Mucosa of descending colon (tissue), 3 donors: ENCODE measurements around the gene SH3RF2. TPM values are rescaled to one million over a fixed set of nuclear protein-coding genes. Genes with fewer than 3 reads are reported as not detected.

Experiments used
- ATAC-seq: fragments of 200-7000 bp; cut with Tn5 transposase; one replicate; pipeline ENCODE4 v1.9.1; 2020; ENCODE audit warnings: mild to moderate bottlenecking, moderate library complexity
- DNase-seq, 3 donors: peaks; one replicate each; pipeline ENCODE4 v3.0.0-alpha.2; 2020
- H3K36me3 ChIP-seq: fragments of 200-600 bp; one replicate; pipeline ENCODE4 v1.8.0; 2021; ENCODE audit warnings: low read depth, mild to moderate bottlenecking
- H3K4me1 ChIP-seq: fragments of 200-600 bp; one replicate; pipeline ENCODE4 v1.8.0; 2021; ENCODE audit warnings: low read depth, mild to moderate bottlenecking
- H3K4me3 ChIP-seq: fragments of 200-600 bp; one replicate; pipeline ENCODE4 v1.8.0; 2021; ENCODE audit warnings: mild to moderate bottlenecking
- H3K9me3 ChIP-seq: fragments of 200-600 bp; one replicate; pipeline ENCODE4 v1.8.0; 2021; ENCODE audit warnings: mild to moderate bottlenecking
- intact Hi-C, 2 donors: fragments of 100-400 bp; cut with DNase I in 1 of 2; cut with micrococcal nuclease in 1 of 2; formaldehyde crosslinking; loops; one replicate each; pipeline versions ENCODE4 v1.11.0 to v1.11.1; 2022; cut with DNase I, micrococcal nuclease
- total RNA-seq, 3 donors: library from RNA; stranded (reverse); fragmentation: NEBNext Ultra II Directional in 2 of 3; extraction: Animal tissue kit (Norgen Biotek cat#: 25700) in 2 of 3; gene quantifications; one replicate each; pipeline versions ENCODE4 v1.2.1 to v1.2.4, GENCODE V29; 2021 to 2023
- TF ChIP-seq, protein P1 (sequence below): fragments of 200-600 bp; IDR thresholded peaks from one replicate; pipeline ENCODE4 v1.8.0; 2022; ENCODE audit warnings: antibody characterized with exemption, mild to moderate bottlenecking
- donor health status: DM: no; HTN: no; CAD: no; lungs with moderate emphysema.
- donor health status: DM: no; HTN: no; CAD: no.
- donor health status: DM: no; HTN: yes; CAD: no.

SH3RF2 gene
- total RNA-seq, 3 donors from 2014 or later: 36.8 to 99.7 (median 61.5) TPM

DNA sequence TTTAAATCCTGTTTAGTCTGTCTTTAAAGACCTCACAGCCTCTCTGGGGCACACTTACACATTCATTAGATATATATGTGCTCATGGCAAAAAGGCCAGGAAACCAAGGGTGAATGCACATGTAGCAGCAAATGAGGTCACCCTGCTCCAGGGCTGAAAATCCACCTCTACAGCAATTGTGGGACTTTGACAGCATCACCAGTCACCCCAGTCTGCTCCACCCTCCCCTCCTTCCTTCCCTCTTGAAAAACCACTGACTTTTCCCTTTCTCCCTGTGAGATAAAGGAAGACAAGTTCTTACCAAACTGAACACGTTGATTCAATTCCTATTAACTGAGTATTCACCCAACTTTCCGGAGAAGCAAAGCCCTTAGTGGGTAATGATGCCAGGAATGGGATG, 15.2 kb upstream of the SH3RF2 start:
- H3K4me3 ChIP-seq: no peak overlapping the region
- no peaks in the 10 kb centered on the region for H3K36me3 ChIP-seq
- no peak for DNase-seq
- no peaks in the 10 kb centered on the region for H3K4me1 ChIP-seq
- ATAC-seq: no peak
- intact Hi-C loops: no loop called here
- no peaks in the 10 kb centered on the region for H3K9me3 ChIP-seq
- TF ChIP-seq, protein P1, sequence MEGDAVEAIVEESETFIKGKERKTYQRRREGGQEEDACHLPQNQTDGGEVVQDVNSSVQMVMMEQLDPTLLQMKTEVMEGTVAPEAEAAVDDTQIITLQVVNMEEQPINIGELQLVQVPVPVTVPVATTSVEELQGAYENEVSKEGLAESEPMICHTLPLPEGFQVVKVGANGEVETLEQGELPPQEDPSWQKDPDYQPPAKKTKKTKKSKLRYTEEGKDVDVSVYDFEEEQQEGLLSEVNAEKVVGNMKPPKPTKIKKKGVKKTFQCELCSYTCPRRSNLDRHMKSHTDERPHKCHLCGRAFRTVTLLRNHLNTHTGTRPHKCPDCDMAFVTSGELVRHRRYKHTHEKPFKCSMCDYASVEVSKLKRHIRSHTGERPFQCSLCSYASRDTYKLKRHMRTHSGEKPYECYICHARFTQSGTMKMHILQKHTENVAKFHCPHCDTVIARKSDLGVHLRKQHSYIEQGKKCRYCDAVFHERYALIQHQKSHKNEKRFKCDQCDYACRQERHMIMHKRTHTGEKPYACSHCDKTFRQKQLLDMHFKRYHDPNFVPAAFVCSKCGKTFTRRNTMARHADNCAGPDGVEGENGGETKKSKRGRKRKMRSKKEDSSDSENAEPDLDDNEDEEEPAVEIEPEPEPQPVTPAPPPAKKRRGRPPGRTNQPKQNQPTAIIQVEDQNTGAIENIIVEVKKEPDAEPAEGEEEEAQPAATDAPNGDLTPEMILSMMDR: no peak

DNA sequence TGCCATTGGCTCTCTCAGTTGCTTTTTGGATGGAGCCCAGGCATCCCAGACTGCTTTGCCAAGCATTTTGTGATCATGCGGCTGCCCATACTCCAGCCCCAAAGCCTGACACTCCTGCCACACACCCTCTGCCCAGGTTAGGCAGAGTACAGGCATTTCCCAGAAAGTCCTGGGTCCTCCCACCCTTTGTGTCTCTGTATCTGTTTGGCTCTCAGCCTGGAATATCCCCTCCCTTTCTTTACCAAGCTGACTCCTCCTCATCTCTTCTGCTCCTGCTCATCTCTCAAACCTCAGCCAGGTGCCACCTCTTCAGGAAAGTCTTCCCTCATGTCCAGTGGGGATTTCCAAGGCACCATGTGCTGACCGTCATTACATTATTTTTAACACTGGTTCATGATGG, 14.3 kb upstream of the SH3RF2 start:
- intact Hi-C loops: no loop called here
- H3K4me3 ChIP-seq: no peak overlapping the region
- no peaks in the 10 kb centered on the region for H3K9me3 ChIP-seq
- TF ChIP-seq, protein P1: no peak
- no peak for ATAC-seq
- H3K36me3 ChIP-seq: no peaks in the 10 kb centered on the region
- H3K4me1 ChIP-seq: no peaks in the 10 kb centered on the region
- no peak for DNase-seq

DNA sequence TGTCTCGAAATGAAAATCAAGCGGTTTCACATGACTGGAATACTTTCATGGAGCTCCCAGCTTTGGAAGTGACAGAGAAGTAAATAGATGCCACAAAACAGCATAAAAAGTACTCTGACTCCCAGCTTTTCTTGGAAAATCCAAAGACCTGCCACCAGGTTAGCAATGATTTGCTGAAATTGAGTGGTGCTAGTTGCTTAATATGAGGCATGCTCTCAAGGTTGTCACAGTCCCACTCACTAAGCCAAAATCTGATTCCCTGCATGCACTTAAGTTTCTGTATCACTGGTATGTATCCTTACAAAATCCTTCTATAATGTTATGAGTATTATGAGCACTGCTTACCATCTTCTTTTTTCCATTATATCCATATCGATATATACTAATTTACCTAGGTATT, 13.0 kb upstream of the SH3RF2 start:
- Histone ChIP-seq H3K4me3 (no peak overlapping the region), H3K9me3 (no peaks in the 10 kb centered on the region), H3K36me3 (no peaks in the 10 kb centered on the region), H3K4me1 (no peaks in the 10 kb centered on the region)
- ATAC-seq (no peak), DNase-seq (no peak)
- TF ChIP-seq, protein P1: no peak
- intact Hi-C loops: no loop called here

DNA sequence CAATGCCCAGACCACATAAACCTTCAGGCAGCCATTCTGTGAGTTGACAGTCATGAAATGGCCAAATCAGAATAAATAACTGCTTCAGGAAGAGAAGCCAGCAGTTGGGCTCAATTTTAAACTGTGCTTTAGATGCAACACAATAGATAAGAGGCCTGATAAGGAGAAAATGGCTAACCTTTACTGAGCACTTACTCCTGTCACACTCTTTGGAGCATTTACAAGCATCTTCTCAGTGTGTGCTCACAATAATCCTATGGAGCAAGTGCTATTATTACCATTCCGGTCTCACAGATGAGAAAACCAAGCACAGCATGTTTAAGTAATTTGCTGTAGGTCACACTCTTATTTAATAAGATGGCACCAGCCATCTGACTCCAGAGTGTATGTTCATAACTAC, 11.5 kb upstream of the SH3RF2 start:
- H3K4me1 ChIP-seq: no peaks in the 10 kb centered on the region
- H3K9me3 ChIP-seq: no peaks in the 10 kb centered on the region
- DNase-seq (no peak), ATAC-seq (no peak)
- no peaks in the 10 kb centered on the region for H3K36me3 ChIP-seq
- intact Hi-C loops: no loop called here
- H3K4me3 ChIP-seq: no peak overlapping the region
- TF ChIP-seq, protein P1: no peak

DNA sequence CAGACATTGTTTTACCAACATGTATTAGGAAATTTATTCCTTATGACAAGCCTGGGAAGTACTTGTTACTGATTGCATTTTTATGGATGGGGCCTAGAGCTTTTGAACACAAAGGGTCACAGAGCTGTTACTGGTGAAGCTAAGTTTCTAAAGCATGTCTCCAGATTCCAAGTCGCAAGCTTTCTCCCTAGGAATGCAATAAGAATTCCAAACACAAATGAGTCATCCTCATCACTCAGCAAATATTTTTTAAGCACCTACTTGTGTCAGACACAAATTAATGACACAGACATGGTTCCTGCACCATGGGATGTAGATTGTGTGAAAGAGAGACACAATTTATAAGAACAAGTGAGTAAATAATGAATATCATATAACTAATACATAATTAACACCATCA, 11.0 kb upstream of the SH3RF2 start:
- DNase-seq: no peak
- TF ChIP-seq, protein P1: no peak
- H3K36me3 ChIP-seq: no peaks in the 10 kb centered on the region
- intact Hi-C loops: no loop called here
- H3K4me1 ChIP-seq: no peaks in the 10 kb centered on the region
- no peak overlapping the region for H3K4me3 ChIP-seq
- no peaks in the 10 kb centered on the region for H3K9me3 ChIP-seq
- no peak for ATAC-seq

DNA sequence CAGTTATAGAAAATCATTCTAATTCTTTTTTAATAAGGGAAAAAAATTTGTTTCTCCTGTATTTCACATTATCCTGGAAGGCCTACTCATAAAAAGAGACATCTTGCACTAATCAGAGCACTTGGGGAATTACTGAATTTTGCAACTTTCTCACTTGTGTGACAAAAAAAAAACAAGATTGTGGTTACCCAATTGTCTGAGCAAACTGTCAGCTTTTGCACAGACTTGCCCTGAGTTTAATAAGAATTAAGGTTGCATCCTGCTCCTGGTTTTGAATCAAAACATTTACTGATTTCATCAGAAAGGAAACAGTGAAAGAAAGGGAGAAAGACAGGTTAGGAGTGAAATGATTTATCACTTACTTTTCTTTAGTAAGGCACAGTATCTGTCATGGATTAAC, 10.6 kb upstream of the SH3RF2 start:
- TF ChIP-seq, protein P1: no peak
- Histone ChIP-seq H3K4me3 (no peak overlapping the region), H3K4me1 (no peaks in the 10 kb centered on the region), H3K36me3 (no peaks in the 10 kb centered on the region), H3K9me3 (no peaks in the 10 kb centered on the region)
- no peak for DNase-seq
- no peak for ATAC-seq
- intact Hi-C loops: no loop called here
